ENCODE results near the gene THUMPD1. TPM values are rescaled to one million over a fixed set of nuclear protein-coding genes. Genes with fewer than 3 reads are reported as not detected.
"Not testable (repeated sequence)": the region's sequence is repeated elsewhere in the genome, so short reads cannot be mapped to it uniquely, and the experiment has no call there.

THUMPD1 gene
- total RNA-seq, 3 donors from 2014 or later (not counting 1 experiment from before 2014, with no cell fraction given) = 86.1 to 92.2 (median 87.1) TPM

GRCh38 chr16:20765732-20766131, 24.1 kb upstream of the THUMPD1 start:
- H3K27me3 ChIP-seq (ENCODE audit: control insufficient read depth, insufficient read depth, low read length) = no peaks in the 10 kb centered on the region
- H3K4me1 ChIP-seq (ENCODE audit: control insufficient read depth, insufficient read depth, low read length) = peaks cover 4% of the 10 kb centered on the region
- TF ChIP-seq CTCF (IDR thresholded peaks at IDR 0.05) = no peak
- no peaks in the 10 kb centered on the region for H3K9me3 ChIP-seq (ENCODE audit: control insufficient read depth, insufficient read depth, low read length)
- H3K36me3 ChIP-seq (ENCODE audit: control insufficient read depth, insufficient read depth, low read length) = no peaks in the 10 kb centered on the region
- 100% methylated on average over 1 of the region's 2 CpGs for WGBS (ENCODE audit: insufficient coverage)
- intact Hi-C loops (cut with micrococcal nuclease) = no loop called here
- H3K4me3 Mint-ChIP-seq = no peak overlapping the region
- no peaks in the 10 kb centered on the region for H3K9me3 Mint-ChIP-seq
- H3K36me3 Mint-ChIP-seq = no peaks in the 10 kb centered on the region
- H3K4me3 ChIP-seq (ENCODE audit: low read length) = no peak overlapping the region
- H3K27ac ChIP-seq (ENCODE audit: low read length) = no peak overlapping the region
- H3K4me1 Mint-ChIP-seq = peaks cover 15 to 24% of the 10 kb centered on the region in 2 donors
- DNase-seq (no peak), ATAC-seq (no peak)
- H3K27me3 Mint-ChIP-seq (ENCODE audit: low read depth in 2 of 2) = no peaks in the 10 kb centered on the region
- no peak overlapping the region for H3K27ac Mint-ChIP-seq

GRCh38 chr16:20764448-20764847, 22.8 kb upstream of the THUMPD1 start:
- H3K4me1 ChIP-seq (ENCODE audit: control insufficient read depth, insufficient read depth, low read length); H3K9me3 Mint-ChIP-seq; H3K36me3 Mint-ChIP-seq; H3K27me3 Mint-ChIP-seq (ENCODE audit: low read depth in 2 of 2); H3K27me3 ChIP-seq (ENCODE audit: control insufficient read depth, insufficient read depth, low read length); H3K9me3 ChIP-seq (ENCODE audit: control insufficient read depth, insufficient read depth, low read length); intact Hi-C loops (cut with micrococcal nuclease); ATAC-seq; DNase-seq; H3K36me3 ChIP-seq (ENCODE audit: control insufficient read depth, insufficient read depth, low read length); H3K27ac ChIP-seq (ENCODE audit: low read length); H3K4me3 ChIP-seq (ENCODE audit: low read length): not testable (repeated sequence)
- peaks cover 15 to 24% of the 10 kb centered on the region in 2 donors for H3K4me1 Mint-ChIP-seq
- H3K4me3 Mint-ChIP-seq = peak overlapping the region; percentile 97
- 75% methylated on average over 1 of the region's 1 CpG for WGBS (ENCODE audit: insufficient coverage)
- H3K27ac Mint-ChIP-seq = peak overlapping the region; percentile 82 to 92

- Mint-ChIP-seq H3K9me3 (peaks cover 0 to 7% of the 10 kb centered on the region in 2 donors), H3K27me3 (ENCODE audit: low read depth in 2 of 2) (no peaks in the 10 kb centered on the region), H3K36me3 (no peaks in the 10 kb centered on the region), H3K4me1 (peaks cover 15 to 24% of the 10 kb centered on the region in 2 donors), H3K4me3 (peak within 1 kb of the TSS; percentile 97), H3K27ac (peak within 1 kb of the TSS; percentile 82 to 92)
- Histone ChIP-seq H3K4me1 (ENCODE audit: control insufficient read depth, insufficient read depth, low read length) (peaks cover 4% of the 10 kb centered on the region), H3K27ac (ENCODE audit: low read length) (peak within 1 kb of the TSS; percentile 76), H3K4me3 (ENCODE audit: low read length) (peak within 1 kb of the TSS; percentile 45), H3K36me3 (ENCODE audit: control insufficient read depth, insufficient read depth, low read length) (no peaks in the 10 kb centered on the region), H3K9me3 (ENCODE audit: control insufficient read depth, insufficient read depth, low read length) (no peaks in the 10 kb centered on the region), H3K27me3 (ENCODE audit: control insufficient read depth, insufficient read depth, low read length) (no peaks in the 10 kb centered on the region)
- intact Hi-C loops (cut with micrococcal nuclease) = loop anchor here (1.0 kb wide), 1 partner anchor 22 kb away; the partner anchor contains the start of gene THUMPD1
- ATAC-seq = peak; percentile 96 to 98 (median 97)
- TF ChIP-seq CTCF (IDR thresholded peaks at IDR 0.05) = no peak
- 2% methylated on average over 10 of the region's 10 CpGs for WGBS (ENCODE audit: insufficient coverage)
- peak; percentile 47 to 86 for DNase-seq
Observed at GRCh38 chr16:20763461-20764232, 22.0 kb upstream of the THUMPD1 start, which contains the start of gene ACSM3. Gene ACSM3 (plus strand): TSS chr16:20764014. CDS start chr16:20770035, 6,021 bp downstream.

GRCh38 chr16:20762404-20763123, 20.9 kb upstream of the THUMPD1 start:
- Histone ChIP-seq H3K27me3 (ENCODE audit: control insufficient read depth, insufficient read depth, low read length) (no peaks in the 10 kb centered on the region), H3K4me3 (ENCODE audit: low read length) (no peak overlapping the region), H3K4me1 (ENCODE audit: control insufficient read depth, insufficient read depth, low read length) (peaks cover 4% of the 10 kb centered on the region), H3K27ac (ENCODE audit: low read length) (peak overlapping the region; percentile 76), H3K9me3 (ENCODE audit: control insufficient read depth, insufficient read depth, low read length) (no peaks in the 10 kb centered on the region), H3K36me3 (ENCODE audit: control insufficient read depth, insufficient read depth, low read length) (no peaks in the 10 kb centered on the region)
- ATAC-seq (no peak), DNase-seq (no peak)
- Mint-ChIP-seq H3K4me3 (peak overlapping the region; percentile 97), H3K27ac (peak overlapping the region; percentile 82 to 92), H3K27me3 (ENCODE audit: low read depth in 2 of 2) (no peaks in the 10 kb centered on the region), H3K4me1 (peaks cover 15 to 24% of the 10 kb centered on the region in 2 donors), H3K36me3 (no peaks in the 10 kb centered on the region), H3K9me3 (peaks cover 0 to 7% of the 10 kb centered on the region in 2 donors)
- intact Hi-C loops (cut with micrococcal nuclease) = loop anchor here (1.0 kb wide), 1 partner anchor 21 kb away; the partner anchor contains the start of gene THUMPD1
- TF ChIP-seq CTCF (IDR thresholded peaks at IDR 0.05) = no peak
- WGBS (ENCODE audit: insufficient coverage) = 100% methylated on average over 2 of the region's 3 CpGs

Data from natural killer cell (primary cell).